WTC11 (cell line): Measurements from ENCODE around the gene MXRA8.
A peak's percentile ranks its signal among the peaks of the same experiment; 100 is the strongest.

Experiments used
- CREB1 ChIP-seq: sonication (generic); formaldehyde crosslinking; IDR thresholded peaks from 2 replicates; pipeline ENCODE4 v1.8.0; 2023; ENCODE audit warnings: mild to moderate bottlenecking, missing genetic modification reagents
- ELF4 ChIP-seq: sonication (generic); formaldehyde crosslinking; IDR thresholded peaks from 2 replicates; pipeline ENCODE4 v1.8.1; 2022; ENCODE audit warnings: low read depth, mild to moderate bottlenecking, moderate library complexity, missing genetic modification reagents
- ESRRA ChIP-seq: sonication (generic); formaldehyde crosslinking; IDR thresholded peaks from 2 replicates; pipeline ENCODE4 v1.8.1; 2022; ENCODE audit warnings: mild to moderate bottlenecking, missing genetic modification reagents, borderline replicate concordance
- TF ChIP-seq, protein P1 (sequence below): fragments of 200-600 bp; IDR thresholded peaks from 2 replicates; pipeline ENCODE4 v1.8.0; 2022; ENCODE audit warnings: antibody characterized with exemption
- TF ChIP-seq, protein P2 (sequence below): sonication (generic); formaldehyde crosslinking; IDR thresholded peaks from 2 replicates; pipeline ENCODE4 v1.8.0; 2022; ENCODE audit warnings: missing genetic modification reagents
- TF ChIP-seq, protein P3 (sequence below): sonication (generic); formaldehyde crosslinking; IDR thresholded peaks from 2 replicates; pipeline ENCODE4 v1.8.0; 2022; ENCODE audit warnings: mild to moderate bottlenecking, missing genetic modification reagents
- TF ChIP-seq, protein P4 (sequence below): fragments of 250-450 bp; sonication (Bioruptor Pico); IDR thresholded peaks from 2 replicates; pipeline ENCODE4 v2.1.2; 2022; ENCODE audit warnings: mild to moderate bottlenecking, moderate library complexity

DNA sequence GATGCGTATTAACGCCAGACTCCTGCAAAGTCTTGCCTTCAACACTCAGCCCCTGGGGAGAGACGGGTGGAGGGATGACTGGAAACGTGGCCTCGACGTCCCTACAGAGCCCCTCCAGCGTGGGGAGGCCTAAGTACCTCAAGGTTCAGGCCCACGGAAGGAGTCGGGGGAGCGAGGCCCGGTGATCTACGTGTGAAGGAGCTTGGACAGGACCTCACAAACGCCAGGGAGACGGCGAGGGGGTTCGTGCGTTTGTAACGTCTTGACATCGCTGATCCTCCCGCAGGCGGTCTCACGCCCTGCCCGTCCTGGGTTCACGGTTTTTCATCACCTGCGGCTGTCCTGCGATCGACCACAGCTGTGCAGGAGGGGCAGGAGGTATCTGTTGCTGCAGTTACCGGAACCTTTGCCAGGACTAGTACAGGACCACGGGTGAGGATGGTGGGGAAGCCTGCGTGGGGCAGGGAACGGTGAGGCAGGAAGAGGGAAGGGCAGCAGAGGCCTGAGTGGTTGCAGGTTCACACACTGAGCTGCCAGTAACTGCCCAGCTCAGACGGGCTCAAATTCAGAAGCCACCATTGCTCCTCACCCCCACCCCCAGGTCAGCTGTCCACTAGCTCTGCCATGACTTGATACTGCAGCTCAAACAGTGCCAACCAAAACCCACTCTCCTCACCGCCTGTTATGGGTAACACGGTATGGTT lies 41.7 kb upstream of the MXRA8 start:
- TF ChIP-seq, protein P1, sequence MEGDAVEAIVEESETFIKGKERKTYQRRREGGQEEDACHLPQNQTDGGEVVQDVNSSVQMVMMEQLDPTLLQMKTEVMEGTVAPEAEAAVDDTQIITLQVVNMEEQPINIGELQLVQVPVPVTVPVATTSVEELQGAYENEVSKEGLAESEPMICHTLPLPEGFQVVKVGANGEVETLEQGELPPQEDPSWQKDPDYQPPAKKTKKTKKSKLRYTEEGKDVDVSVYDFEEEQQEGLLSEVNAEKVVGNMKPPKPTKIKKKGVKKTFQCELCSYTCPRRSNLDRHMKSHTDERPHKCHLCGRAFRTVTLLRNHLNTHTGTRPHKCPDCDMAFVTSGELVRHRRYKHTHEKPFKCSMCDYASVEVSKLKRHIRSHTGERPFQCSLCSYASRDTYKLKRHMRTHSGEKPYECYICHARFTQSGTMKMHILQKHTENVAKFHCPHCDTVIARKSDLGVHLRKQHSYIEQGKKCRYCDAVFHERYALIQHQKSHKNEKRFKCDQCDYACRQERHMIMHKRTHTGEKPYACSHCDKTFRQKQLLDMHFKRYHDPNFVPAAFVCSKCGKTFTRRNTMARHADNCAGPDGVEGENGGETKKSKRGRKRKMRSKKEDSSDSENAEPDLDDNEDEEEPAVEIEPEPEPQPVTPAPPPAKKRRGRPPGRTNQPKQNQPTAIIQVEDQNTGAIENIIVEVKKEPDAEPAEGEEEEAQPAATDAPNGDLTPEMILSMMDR = no peak
- peak; percentile 18; the same call in 1 of the 2 replicates for TF ChIP-seq ESRRA (CRISPR knock-in tag)
- TF ChIP-seq, protein P2, sequence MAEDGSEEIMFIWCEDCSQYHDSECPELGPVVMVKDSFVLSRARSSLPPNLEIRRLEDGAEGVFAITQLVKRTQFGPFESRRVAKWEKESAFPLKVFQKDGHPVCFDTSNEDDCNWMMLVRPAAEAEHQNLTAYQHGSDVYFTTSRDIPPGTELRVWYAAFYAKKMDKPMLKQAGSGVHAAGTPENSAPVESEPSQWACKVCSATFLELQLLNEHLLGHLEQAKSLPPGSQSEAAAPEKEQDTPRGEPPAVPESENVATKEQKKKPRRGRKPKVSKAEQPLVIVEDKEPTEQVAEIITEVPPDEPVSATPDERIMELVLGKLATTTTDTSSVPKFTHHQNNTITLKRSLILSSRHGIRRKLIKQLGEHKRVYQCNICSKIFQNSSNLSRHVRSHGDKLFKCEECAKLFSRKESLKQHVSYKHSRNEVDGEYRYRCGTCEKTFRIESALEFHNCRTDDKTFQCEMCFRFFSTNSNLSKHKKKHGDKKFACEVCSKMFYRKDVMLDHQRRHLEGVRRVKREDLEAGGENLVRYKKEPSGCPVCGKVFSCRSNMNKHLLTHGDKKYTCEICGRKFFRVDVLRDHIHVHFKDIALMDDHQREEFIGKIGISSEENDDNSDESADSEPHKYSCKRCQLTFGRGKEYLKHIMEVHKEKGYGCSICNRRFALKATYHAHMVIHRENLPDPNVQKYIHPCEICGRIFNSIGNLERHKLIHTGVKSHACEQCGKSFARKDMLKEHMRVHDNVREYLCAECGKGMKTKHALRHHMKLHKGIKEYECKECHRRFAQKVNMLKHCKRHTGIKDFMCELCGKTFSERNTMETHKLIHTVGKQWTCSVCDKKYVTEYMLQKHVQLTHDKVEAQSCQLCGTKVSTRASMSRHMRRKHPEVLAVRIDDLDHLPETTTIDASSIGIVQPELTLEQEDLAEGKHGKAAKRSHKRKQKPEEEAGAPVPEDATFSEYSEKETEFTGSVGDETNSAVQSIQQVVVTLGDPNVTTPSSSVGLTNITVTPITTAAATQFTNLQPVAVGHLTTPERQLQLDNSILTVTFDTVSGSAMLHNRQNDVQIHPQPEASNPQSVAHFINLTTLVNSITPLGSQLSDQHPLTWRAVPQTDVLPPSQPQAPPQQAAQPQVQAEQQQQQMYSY = no peak
- TF ChIP-seq, protein P3, sequence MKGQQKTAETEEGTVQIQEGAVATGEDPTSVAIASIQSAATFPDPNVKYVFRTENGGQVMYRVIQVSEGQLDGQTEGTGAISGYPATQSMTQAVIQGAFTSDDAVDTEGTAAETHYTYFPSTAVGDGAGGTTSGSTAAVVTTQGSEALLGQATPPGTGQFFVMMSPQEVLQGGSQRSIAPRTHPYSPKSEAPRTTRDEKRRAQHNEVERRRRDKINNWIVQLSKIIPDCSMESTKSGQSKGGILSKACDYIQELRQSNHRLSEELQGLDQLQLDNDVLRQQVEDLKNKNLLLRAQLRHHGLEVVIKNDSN (CRISPR knock-in tag) = no peak; the same call in 1 of the 2 replicates
- TF ChIP-seq CREB1 (CRISPR knock-in tag) = no peak
- TF ChIP-seq, protein P4, sequence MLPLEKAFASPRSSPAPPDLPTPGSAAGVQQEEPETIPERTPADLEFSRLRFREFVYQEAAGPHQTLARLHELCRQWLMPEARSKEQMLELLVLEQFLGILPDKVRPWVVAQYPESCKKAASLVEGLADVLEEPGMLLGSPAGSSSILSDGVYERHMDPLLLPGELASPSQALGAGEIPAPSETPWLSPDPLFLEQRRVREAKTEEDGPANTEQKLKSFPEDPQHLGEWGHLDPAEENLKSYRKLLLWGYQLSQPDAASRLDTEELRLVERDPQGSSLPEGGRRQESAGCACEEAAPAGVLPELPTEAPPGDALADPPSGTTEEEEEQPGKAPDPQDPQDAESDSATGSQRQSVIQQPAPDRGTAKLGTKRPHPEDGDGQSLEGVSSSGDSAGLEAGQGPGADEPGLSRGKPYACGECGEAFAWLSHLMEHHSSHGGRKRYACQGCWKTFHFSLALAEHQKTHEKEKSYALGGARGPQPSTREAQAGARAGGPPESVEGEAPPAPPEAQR = no peak
- no peak for TF ChIP-seq ELF4
